ENCODE results near the gene SLC2A14.
"Not testable (repeated sequence)": the region's sequence is repeated elsewhere in the genome, so short reads cannot be mapped to it uniquely, and the experiment has no call there.

SLC2A14 gene

GRCh38 chr12:7864601-7865150, 8.0 kb downstream of the SLC2A14 start:
- no peak overlapping the region for H3K4me3 ChIP-seq (ENCODE audit: low read length)
- no peak overlapping the region for H3K9ac ChIP-seq (ENCODE audit: low read length)
- H3K9me3 ChIP-seq (ENCODE audit: control insufficient read depth, low read depth, low read length), result no peaks in the 10 kb centered on the region
- H3K27me3 ChIP-seq (ENCODE audit: control insufficient read depth, insufficient read depth, low read length), result no peaks in the 10 kb centered on the region
- peaks cover 17% of the 10 kb centered on the region for H3K4me1 ChIP-seq (ENCODE audit: control insufficient read depth, low read depth, low read length)
- H3K27ac ChIP-seq (ENCODE audit: low read length), result no peak overlapping the region
- H3K36me3 ChIP-seq (ENCODE audit: control insufficient read depth, low read depth, low read length), result no peaks in the 10 kb centered on the region

- H3K4me3 ChIP-seq (ENCODE audit: low read length); H3K9ac ChIP-seq (ENCODE audit: low read length): not testable (repeated sequence)
- H3K4me1 ChIP-seq (ENCODE audit: control insufficient read depth, low read depth, low read length), result peaks cover 20% of the 10 kb centered on the region
Measured at GRCh38 chr12:7862814-7863348, 9.8 kb downstream of the SLC2A14 start.

GRCh38 chr12:7862301-7862700, 10.4 kb downstream of the SLC2A14 start:
- H3K4me1 ChIP-seq (ENCODE audit: control insufficient read depth, low read depth, low read length), result peaks cover 20% of the 10 kb centered on the region
- H3K36me3 ChIP-seq (ENCODE audit: control insufficient read depth, low read depth, low read length); H3K27me3 ChIP-seq (ENCODE audit: control insufficient read depth, insufficient read depth, low read length); H3K9me3 ChIP-seq (ENCODE audit: control insufficient read depth, low read depth, low read length); H3K4me3 ChIP-seq (ENCODE audit: low read length); H3K9ac ChIP-seq (ENCODE audit: low read length); H3K27ac ChIP-seq (ENCODE audit: low read length): not testable (repeated sequence)

More at GRCh38 chr12:7862814-7863348, 9.8 kb downstream of the SLC2A14 start:
- not testable (repeated sequence) for H3K27me3 ChIP-seq (ENCODE audit: control insufficient read depth, insufficient read depth, low read length); H3K27ac ChIP-seq (ENCODE audit: low read length); H3K36me3 ChIP-seq (ENCODE audit: control insufficient read depth, low read depth, low read length); H3K9me3 ChIP-seq (ENCODE audit: control insufficient read depth, low read depth, low read length)

GRCh38 chr12:7859552-7859951, 13.2 kb downstream of the SLC2A14 start:
- Histone ChIP-seq H3K4me3 (ENCODE audit: low read length) (no peak overlapping the region), H3K27me3 (ENCODE audit: control insufficient read depth, insufficient read depth, low read length) (no peaks in the 10 kb centered on the region), H3K36me3 (ENCODE audit: control insufficient read depth, low read depth, low read length) (no peaks in the 10 kb centered on the region), H3K4me1 (ENCODE audit: control insufficient read depth, low read depth, low read length) (peaks cover 20% of the 10 kb centered on the region), H3K9ac (ENCODE audit: low read length) (no peak overlapping the region), H3K27ac (ENCODE audit: low read length) (no peak overlapping the region), H3K9me3 (ENCODE audit: control insufficient read depth, low read depth, low read length) (no peaks in the 10 kb centered on the region)

GRCh38 chr12:7857971-7858370, 14.7 kb downstream of the SLC2A14 start:
- H3K9me3 ChIP-seq (ENCODE audit: control insufficient read depth, low read depth, low read length), result no peaks in the 10 kb centered on the region
- no peaks in the 10 kb centered on the region for H3K27me3 ChIP-seq (ENCODE audit: control insufficient read depth, insufficient read depth, low read length)
- H3K36me3 ChIP-seq (ENCODE audit: control insufficient read depth, low read depth, low read length), result no peaks in the 10 kb centered on the region
- H3K4me1 ChIP-seq (ENCODE audit: control insufficient read depth, low read depth, low read length), result peaks cover 20% of the 10 kb centered on the region
- no peak overlapping the region for H3K27ac ChIP-seq (ENCODE audit: low read length)
- no peak overlapping the region for H3K4me3 ChIP-seq (ENCODE audit: low read length)
- H3K9ac ChIP-seq (ENCODE audit: low read length), result no peak overlapping the region

- H3K4me1 ChIP-seq (ENCODE audit: control insufficient read depth, low read depth, low read length), result peaks cover 33% of the 10 kb centered on the region
- no peaks in the 10 kb centered on the region for H3K36me3 ChIP-seq (ENCODE audit: control insufficient read depth, low read depth, low read length)
- no peak overlapping the region for H3K27ac ChIP-seq (ENCODE audit: low read length)
- no peak overlapping the region for H3K4me3 ChIP-seq (ENCODE audit: low read length)
- H3K9me3 ChIP-seq (ENCODE audit: control insufficient read depth, low read depth, low read length), result no peaks in the 10 kb centered on the region
- no peaks in the 10 kb centered on the region for H3K27me3 ChIP-seq (ENCODE audit: control insufficient read depth, insufficient read depth, low read length)
- H3K9ac ChIP-seq (ENCODE audit: low read length), result no peak overlapping the region
Measured at GRCh38 chr12:7856516-7856915, 16.2 kb downstream of the SLC2A14 start.

GRCh38 chr12:7853557-7853956, 19.2 kb downstream of the SLC2A14 start:
- no peak overlapping the region for H3K9ac ChIP-seq (ENCODE audit: low read length)
- H3K27ac ChIP-seq (ENCODE audit: low read length), result no peak overlapping the region
- no peaks in the 10 kb centered on the region for H3K9me3 ChIP-seq (ENCODE audit: control insufficient read depth, low read depth, low read length)
- peaks cover 23% of the 10 kb centered on the region for H3K4me1 ChIP-seq (ENCODE audit: control insufficient read depth, low read depth, low read length)
- H3K36me3 ChIP-seq (ENCODE audit: control insufficient read depth, low read depth, low read length), result no peaks in the 10 kb centered on the region
- H3K27me3 ChIP-seq (ENCODE audit: control insufficient read depth, insufficient read depth, low read length), result no peaks in the 10 kb centered on the region
- H3K4me3 ChIP-seq (ENCODE audit: low read length), result no peak overlapping the region

GRCh38 chr12:7851622-7852081, 21.1 kb downstream of the SLC2A14 start:
- peak overlapping the region; percentile 1 for H3K4me3 ChIP-seq (ENCODE audit: low read length)
- H3K9me3 ChIP-seq (ENCODE audit: control insufficient read depth, low read depth, low read length); H3K27me3 ChIP-seq (ENCODE audit: control insufficient read depth, insufficient read depth, low read length); H3K36me3 ChIP-seq (ENCODE audit: control insufficient read depth, low read depth, low read length); H3K27ac ChIP-seq (ENCODE audit: low read length): not testable (repeated sequence)
- H3K9ac ChIP-seq (ENCODE audit: low read length), result peak overlapping the region; percentile 28
- H3K4me1 ChIP-seq (ENCODE audit: control insufficient read depth, low read depth, low read length), result peaks cover 35% of the 10 kb centered on the region

GRCh38 chr12:7850099-7850498, 22.6 kb downstream of the SLC2A14 start:
- not testable (repeated sequence) for H3K27ac ChIP-seq (ENCODE audit: low read length); H3K36me3 ChIP-seq (ENCODE audit: control insufficient read depth, low read depth, low read length); H3K9ac ChIP-seq (ENCODE audit: low read length); H3K9me3 ChIP-seq (ENCODE audit: control insufficient read depth, low read depth, low read length); H3K4me3 ChIP-seq (ENCODE audit: low read length); H3K27me3 ChIP-seq (ENCODE audit: control insufficient read depth, insufficient read depth, low read length)
- H3K4me1 ChIP-seq (ENCODE audit: control insufficient read depth, low read depth, low read length), result peaks cover 38% of the 10 kb centered on the region

GRCh38 chr12:7848098-7848422, 24.7 kb downstream of the SLC2A14 start:
- H3K9me3 ChIP-seq (ENCODE audit: control insufficient read depth, low read depth, low read length); H3K4me3 ChIP-seq (ENCODE audit: low read length); H3K27me3 ChIP-seq (ENCODE audit: control insufficient read depth, insufficient read depth, low read length); H3K9ac ChIP-seq (ENCODE audit: low read length); H3K36me3 ChIP-seq (ENCODE audit: control insufficient read depth, low read depth, low read length); H3K27ac ChIP-seq (ENCODE audit: low read length): not testable (repeated sequence)
- peaks cover 41% of the 10 kb centered on the region for H3K4me1 ChIP-seq (ENCODE audit: control insufficient read depth, low read depth, low read length)

- peak overlapping the region; percentile 32 for H3K9ac ChIP-seq (ENCODE audit: low read length)
Measured at GRCh38 chr12:7847226-7848097, 25.3 kb downstream of the SLC2A14 start.

GRCh38 chr12:7844116-7844515, 28.6 kb downstream of the SLC2A14 start:
- H3K27me3 ChIP-seq (ENCODE audit: control insufficient read depth, insufficient read depth, low read length), result no peaks in the 10 kb centered on the region
- H3K27ac ChIP-seq (ENCODE audit: low read length), result no peak overlapping the region
- H3K9me3 ChIP-seq (ENCODE audit: control insufficient read depth, low read depth, low read length), result no peaks in the 10 kb centered on the region
- peaks cover 18% of the 10 kb centered on the region for H3K4me1 ChIP-seq (ENCODE audit: control insufficient read depth, low read depth, low read length)
- no peak overlapping the region for H3K9ac ChIP-seq (ENCODE audit: low read length)
- H3K4me3 ChIP-seq (ENCODE audit: low read length), result no peak overlapping the region
- no peaks in the 10 kb centered on the region for H3K36me3 ChIP-seq (ENCODE audit: control insufficient read depth, low read depth, low read length)

More at GRCh38 chr12:7847226-7848097, 25.3 kb downstream of the SLC2A14 start:
- not testable (repeated sequence) for H3K27me3 ChIP-seq (ENCODE audit: control insufficient read depth, insufficient read depth, low read length); H3K9me3 ChIP-seq (ENCODE audit: control insufficient read depth, low read depth, low read length); H3K36me3 ChIP-seq (ENCODE audit: control insufficient read depth, low read depth, low read length); H3K4me3 ChIP-seq (ENCODE audit: low read length)
- peak overlapping the region; percentile 78 for H3K27ac ChIP-seq (ENCODE audit: low read length)
- peaks cover 37% of the 10 kb centered on the region for H3K4me1 ChIP-seq (ENCODE audit: control insufficient read depth, low read depth, low read length)

Data from iPS-18a (cell line).